DND-41 (cell line): ENCODE data around the gene IFI6.

Experiments used
- ATAC-seq: fragments of 200-7000 bp; cut with Tn5 transposase; 3 replicates; pipeline ENCODE4 v1.9.1; 2021; ENCODE audit warnings: low read depth; ENCODE audit not compliant: insufficient read depth
- DNase-seq: peaks from one replicate; pipeline ENCODE4 v3.0.0-alpha.2; 2020
- H2AFZ ChIP-seq: 2 replicates; pipeline ENCODE4 v1.6.0; 2012; ENCODE audit warnings: low read depth, low read length
- H3K27ac ChIP-seq: 2 replicates; pipeline ENCODE4 v1.5.1; 2012; ENCODE audit warnings: low read length, inconsistent platforms
- H3K27me3 ChIP-seq: fragments of 200-600 bp; sonication (generic); 2 replicates; pipeline ENCODE4 v1.6.0; 2012; ENCODE audit warnings: low read length, mild to moderate bottlenecking, inconsistent platforms; ENCODE audit not compliant: insufficient read depth, poor library complexity
- H3K36me3 ChIP-seq: 2 replicates; pipeline ENCODE4 v1.5.1; 2012; ENCODE audit warnings: low read length, inconsistent platforms; ENCODE audit not compliant: insufficient read depth
- H3K4me1 ChIP-seq: 2 replicates; pipeline ENCODE4 v1.5.1; 2012; ENCODE audit warnings: mild to moderate bottlenecking, low read length; ENCODE audit not compliant: insufficient read depth
- H3K4me2 ChIP-seq: 2 replicates; pipeline ENCODE4 v1.6.0; 2012; ENCODE audit warnings: mild to moderate bottlenecking, moderate library complexity, low read length, inconsistent platforms; ENCODE audit not compliant: insufficient read depth
- H3K4me3 ChIP-seq, 2 experiments: fragments of 200-600 bp in 1 of 2; shearing (Covaris generic) in 1 of 2; 2 replicates each; pipeline ENCODE4 v1.5.1; 2012 to 2016; ENCODE audit warnings: inconsistent platforms in 2 of 2, low read length in 2 of 2, mild to moderate bottlenecking in 2 of 2, low read depth in 1 of 2, moderate library complexity in 1 of 2
- H3K79me2 ChIP-seq: 2 replicates; pipeline ENCODE4 v1.6.0; 2012; ENCODE audit warnings: low read length, inconsistent platforms; ENCODE audit not compliant: insufficient read depth
- H3K9ac ChIP-seq: 2 replicates; pipeline ENCODE4 v1.6.0; 2012; ENCODE audit warnings: low read depth, mild to moderate bottlenecking, inconsistent platforms, low read length, moderate library complexity
- H3K9me3 ChIP-seq: 2 replicates; pipeline ENCODE4 v1.5.1; 2012; ENCODE audit warnings: low read length, moderate library complexity, mild to moderate bottlenecking, inconsistent platforms; ENCODE audit not compliant: insufficient read depth, severe bottlenecking
- H4K20me1 ChIP-seq: 2 replicates; pipeline ENCODE4 v1.6.0; 2012; ENCODE audit warnings: low read length; ENCODE audit not compliant: insufficient read depth
- CTCF ChIP-seq: IDR thresholded peaks from 2 replicates; pipeline ENCODE4 v1.5.1; 2012; ENCODE audit warnings: borderline replicate concordance, low read length, moderate library complexity, mild to moderate bottlenecking; ENCODE audit not compliant: poor library complexity, severe bottlenecking; ENCODE audit errors: extremely low read depth
- EZH2 ChIP-seq: IDR thresholded peaks from 3 replicates; pipeline ENCODE4 v1.6.1; 2012; ENCODE audit warnings: borderline replicate concordance, low read depth, mild to moderate bottlenecking, moderate library complexity, low read length, inconsistent platforms; ENCODE audit not compliant: severe bottlenecking

The IFI6 gene

GRCh38 chr1:27658951-27659496 lies 13.0 kb downstream of the IFI6 start:
- peak; percentile 80 for DNase-seq
- Histone ChIP-seq H3K27ac (peak overlapping the region; percentile 96), H3K9ac (peak overlapping the region; percentile 84), H3K4me3 (peak overlapping the region in 1 of 2 experiments; percentile 60; a peak in 3 of 4 replicates), H3K79me2 (peaks cover 3% of the 10 kb centered on the region; the same call in 1 of the 2 replicates), H2AFZ (peak overlapping the region; percentile 55), H3K9me3 (no peaks in the 10 kb centered on the region), H4K20me1 (no peaks in the 10 kb centered on the region), H3K36me3 (no peaks in the 10 kb centered on the region), H3K4me1 (peaks cover 66% of the 10 kb centered on the region), H3K4me2 (peak overlapping the region; percentile 86), H3K27me3 (no peaks in the 10 kb centered on the region)
- TF ChIP-seq EZH2 (no peak), CTCF (no peak)
- ATAC-seq: peak; percentile 23

- no peaks in the 10 kb centered on the region for H4K20me1 ChIP-seq
- H3K9ac ChIP-seq: no peak overlapping the region
- H3K27ac ChIP-seq: peak overlapping the region; percentile 4; the same call in 1 of the 2 replicates
- peaks cover 39% of the 10 kb centered on the region for H3K4me1 ChIP-seq
- DNase-seq: no peak
- ATAC-seq: no peak
- H3K27me3 ChIP-seq: no peaks in the 10 kb centered on the region
- H3K79me2 ChIP-seq: no peaks in the 10 kb centered on the region
- H3K4me3 ChIP-seq: no peak overlapping the region
- H2AFZ ChIP-seq: no peak overlapping the region
- H3K4me2 ChIP-seq: no peak overlapping the region
- H3K9me3 ChIP-seq: no peaks in the 10 kb centered on the region
- H3K36me3 ChIP-seq: no peaks in the 10 kb centered on the region
- TF ChIP-seq EZH2: no peak
- peak; percentile 18 for TF ChIP-seq CTCF
These were observed 15.7 kb downstream of the IFI6 start for GRCh38 chr1:27656157-27656893.

GRCh38 chr1:27655151-27655937 lies 16.6 kb downstream of the IFI6 start:
- Histone ChIP-seq H3K27me3 (no peaks in the 10 kb centered on the region), H3K9ac (no peak overlapping the region), H4K20me1 (no peaks in the 10 kb centered on the region), H3K9me3 (no peaks in the 10 kb centered on the region), H3K4me2 (no peak overlapping the region), H3K4me3 (no peak overlapping the region), H2AFZ (no peak overlapping the region), H3K79me2 (no peaks in the 10 kb centered on the region), H3K4me1 (peaks cover 38% of the 10 kb centered on the region), H3K36me3 (no peaks in the 10 kb centered on the region), H3K27ac (peak overlapping the region; percentile 44; the same call in 1 of the 2 replicates)
- ATAC-seq: no peak
- DNase-seq: no peak
- TF ChIP-seq EZH2 (no peak), CTCF (no peak)
